ENCODE data around the gene TTC23. TPM values are rescaled to one million over a fixed set of nuclear protein-coding genes. Genes with fewer than 3 reads are reported as not detected.

The TTC23 gene
- total RNA-seq, 1 experiment from 2014 or later = 17.8 TPM

- TF ChIP-seq RELA (CRISPR knock-in tag; IDR thresholded peaks at IDR 0.05; ENCODE audit: borderline replicate concordance) (no peak), ZBTB21 (CRISPR knock-in tag; IDR thresholded peaks at IDR 0.05; ENCODE audit: borderline replicate concordance) (no peak), CREB1 (CRISPR knock-in tag; IDR thresholded peaks at IDR 0.05) (no peak), NR2C2 (CRISPR knock-in tag; IDR thresholded peaks at IDR 0.05) (no peak), ZNF263 (CRISPR knock-in tag; IDR thresholded peaks at IDR 0.05; ENCODE audit: low read depth) (no peak), NFYB (CRISPR knock-in tag; conservative IDR thresholded peaks at IDR 0.05; ENCODE audit: low read depth) (no peak), STAT6 (CRISPR knock-in tag; conservative IDR thresholded peaks at IDR 0.05; ENCODE audit: low read depth) (no peak), SMAD3 (CRISPR knock-in tag; IDR thresholded peaks at IDR 0.05; ENCODE audit: borderline replicate concordance) (no peak)
- TF ChIP-seq, protein P1, sequence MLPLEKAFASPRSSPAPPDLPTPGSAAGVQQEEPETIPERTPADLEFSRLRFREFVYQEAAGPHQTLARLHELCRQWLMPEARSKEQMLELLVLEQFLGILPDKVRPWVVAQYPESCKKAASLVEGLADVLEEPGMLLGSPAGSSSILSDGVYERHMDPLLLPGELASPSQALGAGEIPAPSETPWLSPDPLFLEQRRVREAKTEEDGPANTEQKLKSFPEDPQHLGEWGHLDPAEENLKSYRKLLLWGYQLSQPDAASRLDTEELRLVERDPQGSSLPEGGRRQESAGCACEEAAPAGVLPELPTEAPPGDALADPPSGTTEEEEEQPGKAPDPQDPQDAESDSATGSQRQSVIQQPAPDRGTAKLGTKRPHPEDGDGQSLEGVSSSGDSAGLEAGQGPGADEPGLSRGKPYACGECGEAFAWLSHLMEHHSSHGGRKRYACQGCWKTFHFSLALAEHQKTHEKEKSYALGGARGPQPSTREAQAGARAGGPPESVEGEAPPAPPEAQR (CRISPR knock-in tag; IDR thresholded peaks at IDR 0.05) = no peak
- TF ChIP-seq, protein P2, sequence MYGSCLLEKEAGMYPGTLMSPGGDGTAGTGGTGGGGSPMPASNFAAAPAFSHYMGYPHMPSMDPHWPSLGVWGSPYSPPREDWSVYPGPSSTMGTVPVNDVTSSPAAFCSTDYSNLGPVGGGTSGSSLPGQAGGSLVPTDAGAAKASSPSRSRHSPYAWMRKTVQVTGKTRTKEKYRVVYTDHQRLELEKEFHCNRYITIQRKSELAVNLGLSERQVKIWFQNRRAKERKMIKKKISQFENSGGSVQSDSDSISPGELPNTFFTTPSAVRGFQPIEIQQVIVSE (CRISPR knock-in tag; IDR thresholded peaks at IDR 0.05; ENCODE audit: borderline replicate concordance) = no peak
- TF ChIP-seq, protein P3, sequence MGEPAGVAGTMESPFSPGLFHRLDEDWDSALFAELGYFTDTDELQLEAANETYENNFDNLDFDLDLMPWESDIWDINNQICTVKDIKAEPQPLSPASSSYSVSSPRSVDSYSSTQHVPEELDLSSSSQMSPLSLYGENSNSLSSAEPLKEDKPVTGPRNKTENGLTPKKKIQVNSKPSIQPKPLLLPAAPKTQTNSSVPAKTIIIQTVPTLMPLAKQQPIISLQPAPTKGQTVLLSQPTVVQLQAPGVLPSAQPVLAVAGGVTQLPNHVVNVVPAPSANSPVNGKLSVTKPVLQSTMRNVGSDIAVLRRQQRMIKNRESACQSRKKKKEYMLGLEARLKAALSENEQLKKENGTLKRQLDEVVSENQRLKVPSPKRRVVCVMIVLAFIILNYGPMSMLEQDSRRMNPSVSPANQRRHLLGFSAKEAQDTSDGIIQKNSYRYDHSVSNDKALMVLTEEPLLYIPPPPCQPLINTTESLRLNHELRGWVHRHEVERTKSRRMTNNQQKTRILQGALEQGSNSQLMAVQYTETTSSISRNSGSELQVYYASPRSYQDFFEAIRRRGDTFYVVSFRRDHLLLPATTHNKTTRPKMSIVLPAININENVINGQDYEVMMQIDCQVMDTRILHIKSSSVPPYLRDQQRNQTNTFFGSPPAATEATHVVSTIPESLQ (CRISPR knock-in tag; IDR thresholded peaks at IDR 0.05) = no peak
Measured at GRCh38 chr15:99230867-99231266, 18.5 kb downstream of the TTC23 start (continued).

DNA sequence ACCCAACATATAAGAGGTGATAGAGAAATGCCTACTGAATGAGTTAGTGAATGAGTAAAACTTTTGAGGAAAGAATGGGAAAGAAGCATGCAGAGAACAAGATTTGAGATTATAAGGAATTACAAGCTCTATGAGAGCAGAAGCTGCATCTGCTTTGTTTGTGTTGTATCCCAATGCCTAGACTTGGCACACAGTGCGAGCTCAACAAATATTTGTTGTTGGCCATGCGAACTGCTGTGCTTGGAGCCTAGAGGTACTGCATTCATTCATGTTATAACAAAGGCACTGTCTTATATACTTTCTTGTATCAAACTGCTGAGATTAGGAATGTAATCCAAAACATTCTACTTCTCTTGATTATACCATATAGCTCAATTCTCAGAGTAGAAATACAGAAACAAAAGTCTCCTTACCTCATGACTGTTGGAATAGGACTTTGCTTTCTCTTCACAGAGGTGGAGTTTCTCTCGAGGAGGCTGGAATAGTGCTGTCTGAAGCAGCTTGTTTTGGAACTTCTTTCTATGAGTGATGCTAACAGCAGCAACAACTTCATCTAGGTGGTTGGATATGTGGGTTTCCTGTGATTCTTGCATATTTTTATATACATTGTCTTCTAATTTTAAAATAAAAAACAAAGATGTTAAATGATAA, 21.1 kb downstream of the TTC23 start:
- Mint-ChIP-seq H3K9me3 (peaks cover 10% of the 10 kb centered on the region), H3K27me3 (ENCODE audit: low read depth) (no peaks in the 10 kb centered on the region), H3K4me1 (peaks cover 9% of the 10 kb centered on the region), H3K36me3 (peaks cover 34% of the 10 kb centered on the region), H3K4me3 (no peak overlapping the region), H3K27ac (no peak overlapping the region)
- TF ChIP-seq FOXJ3 (CRISPR knock-in tag; IDR thresholded peaks at IDR 0.05; ENCODE audit: borderline replicate concordance) (no peak), ZNF281 (CRISPR knock-in tag; IDR thresholded peaks at IDR 0.05) (no peak)
- DNase-seq (ENCODE audit: low spot score) = no peak
- CTCF ChIA-PET = no interaction called here
- no peak for ATAC-seq
- POLR2A ChIA-PET = no interaction called here

GRCh38 chr15:99226802-99227201, 22.6 kb downstream of the TTC23 start:
- POLR2A ChIA-PET = no interaction called here
- Mint-ChIP-seq H3K36me3 (peaks cover 31% of the 10 kb centered on the region), H3K9me3 (no peaks in the 10 kb centered on the region), H3K27ac (no peak overlapping the region), H3K27me3 (ENCODE audit: low read depth) (no peaks in the 10 kb centered on the region), H3K4me1 (peaks cover 9% of the 10 kb centered on the region), H3K4me3 (no peak overlapping the region)
- no peak for ATAC-seq
- DNase-seq (ENCODE audit: low spot score) = no peak
- CTCF ChIA-PET = no interaction called here
- TF ChIP-seq ATF1 (CRISPR knock-in tag; IDR thresholded peaks at IDR 0.05) (no peak), NR3C1 (CRISPR knock-in tag; conservative IDR thresholded peaks at IDR 0.05; ENCODE audit: low read depth) (no peak), CREB1 (CRISPR knock-in tag; IDR thresholded peaks at IDR 0.05) (no peak), TP53 (CRISPR knock-in tag; IDR thresholded peaks at IDR 0.05) (no peak), ETV6 (CRISPR knock-in tag; IDR thresholded peaks at IDR 0.05) (no peak), SOX15 (CRISPR knock-in tag; IDR thresholded peaks at IDR 0.05) (no peak), ZMAT4 (CRISPR knock-in tag; IDR thresholded peaks at IDR 0.05) (no peak)
- TF ChIP-seq, protein P4, sequence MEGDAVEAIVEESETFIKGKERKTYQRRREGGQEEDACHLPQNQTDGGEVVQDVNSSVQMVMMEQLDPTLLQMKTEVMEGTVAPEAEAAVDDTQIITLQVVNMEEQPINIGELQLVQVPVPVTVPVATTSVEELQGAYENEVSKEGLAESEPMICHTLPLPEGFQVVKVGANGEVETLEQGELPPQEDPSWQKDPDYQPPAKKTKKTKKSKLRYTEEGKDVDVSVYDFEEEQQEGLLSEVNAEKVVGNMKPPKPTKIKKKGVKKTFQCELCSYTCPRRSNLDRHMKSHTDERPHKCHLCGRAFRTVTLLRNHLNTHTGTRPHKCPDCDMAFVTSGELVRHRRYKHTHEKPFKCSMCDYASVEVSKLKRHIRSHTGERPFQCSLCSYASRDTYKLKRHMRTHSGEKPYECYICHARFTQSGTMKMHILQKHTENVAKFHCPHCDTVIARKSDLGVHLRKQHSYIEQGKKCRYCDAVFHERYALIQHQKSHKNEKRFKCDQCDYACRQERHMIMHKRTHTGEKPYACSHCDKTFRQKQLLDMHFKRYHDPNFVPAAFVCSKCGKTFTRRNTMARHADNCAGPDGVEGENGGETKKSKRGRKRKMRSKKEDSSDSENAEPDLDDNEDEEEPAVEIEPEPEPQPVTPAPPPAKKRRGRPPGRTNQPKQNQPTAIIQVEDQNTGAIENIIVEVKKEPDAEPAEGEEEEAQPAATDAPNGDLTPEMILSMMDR (IDR thresholded peaks at IDR 0.05) = no peak

Data from WTC11 (cell line).